ENCODE data around the gene NKX6-1.

NKX6-1 gene

DNA sequence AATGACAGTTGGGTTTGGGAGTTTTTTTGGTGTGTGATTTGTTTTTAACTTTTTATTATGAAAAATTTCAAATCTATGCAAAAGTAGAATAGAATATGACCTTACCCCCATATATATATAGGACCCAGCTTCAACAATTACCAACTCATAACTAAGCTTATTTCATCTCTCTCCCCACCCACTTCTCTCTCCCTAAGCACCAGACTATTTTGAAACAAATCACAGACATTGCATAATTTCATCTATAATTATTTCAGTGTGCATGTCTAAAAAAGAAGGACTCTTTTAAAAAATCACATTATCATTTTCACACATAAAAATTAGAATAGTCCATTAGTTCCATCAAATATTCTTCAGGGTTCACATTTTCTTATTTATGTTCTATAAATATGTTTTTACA lies 28.3 kb upstream of the NKX6-1 start:
- Histone ChIP-seq H2BK12ac (ENCODE audit: low read length) (no peak overlapping the region), H3K4ac (ENCODE audit: low read length) (no peak overlapping the region)
- no peak for DNase-seq (ENCODE audit: low spot score)

DNA sequence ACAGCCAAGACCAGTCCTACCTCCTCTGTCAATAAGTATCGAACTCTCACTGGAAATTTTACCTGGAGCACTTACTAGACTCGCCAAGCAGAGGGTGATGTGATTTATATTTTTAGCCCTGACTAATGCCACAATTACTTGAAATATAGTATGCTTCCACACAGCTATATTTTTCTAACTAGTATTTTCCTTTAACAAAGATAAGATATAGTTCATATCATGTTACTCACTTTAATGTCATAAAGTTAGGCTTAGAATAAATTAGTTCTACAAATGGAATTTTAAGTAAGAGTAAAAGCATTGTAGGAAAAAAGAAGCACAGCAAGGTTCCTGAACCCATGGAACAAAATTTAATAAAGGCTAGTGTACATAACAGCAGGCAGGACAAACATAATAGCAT lies 16.0 kb upstream of the NKX6-1 start:
- Histone ChIP-seq H2AK5ac (ENCODE audit: low read depth, low read length) (no peak overlapping the region), H3K4me1 (ENCODE audit: control insufficient read depth in 2 of 2, insufficient read depth in 1 of 2, low read depth in 1 of 2, low read length in 2 of 2) (no peaks in the 10 kb centered on the region), H3K23ac (ENCODE audit: low read depth, low read length, poor library complexity) (no peak overlapping the region), H3K36me3 (replicated peaks in 1 of 2; ENCODE audit: control insufficient read depth in 2 of 2, insufficient read depth in 2 of 2, low read length in 2 of 2) (no peaks in the 10 kb centered on the region), H3K27me3 (ENCODE audit: control insufficient read depth in 3 of 3, insufficient read depth in 3 of 3, low read depth in 1 of 3, low read length in 3 of 3) (peaks cover 0 to 24% (median 0%) of the 10 kb centered on the region in 3 experiments), H2AFZ (ENCODE audit: low read length) (no peak overlapping the region), H4K8ac (ENCODE audit: low read depth, low read length) (no peak overlapping the region), H3K4me2 (ENCODE audit: insufficient read depth, low read length, poor library complexity, severe bottlenecking) (no peak overlapping the region), H3K4ac (ENCODE audit: low read length) (no peak overlapping the region), H3K9ac (ENCODE audit: low read depth, low read length, poor library complexity) (no peak overlapping the region), H3K14ac (ENCODE audit: low read length) (no peak overlapping the region), H3K4me3 (ENCODE audit: low read length in 2 of 2) (no peak overlapping the region), H2BK12ac (ENCODE audit: low read length) (no peak overlapping the region), H3K9me3 (replicated peaks in 1 of 2; ENCODE audit: control insufficient read depth in 2 of 2, insufficient read depth in 1 of 2, low read depth in 1 of 2, low read length in 2 of 2) (peaks cover 0 to 1% of the 10 kb centered on the region in 2 donors), H4K91ac (ENCODE audit: low read depth, low read length, poor library complexity) (no peak overlapping the region), H2BK15ac (ENCODE audit: low read length) (no peak overlapping the region), H2BK5ac (ENCODE audit: low read length) (no peak overlapping the region), H2BK120ac (ENCODE audit: low read depth, low read length) (no peak overlapping the region), H3K27ac (replicated peaks; ENCODE audit: low read length) (no peak overlapping the region), H3K79me1 (ENCODE audit: low read depth, low read length) (no peaks in the 10 kb centered on the region), H3K18ac (ENCODE audit: low read length) (no peak overlapping the region)
- DNase-seq (ENCODE audit: low spot score) = no peak
- WGBS, 2 donors (ENCODE audit: extremely low coverage in 2 of 2, insufficient read length in 2 of 2, insufficient replicate concordance in 1 of 2) = no CpG with 5 or more reads among the region's 2 CpGs

More for the DNA sequence above, 28.3 kb upstream of the NKX6-1 start:
- Histone ChIP-seq H2BK5ac (ENCODE audit: low read length) (no peak overlapping the region), H3K9me3 (replicated peaks in 1 of 2; ENCODE audit: control insufficient read depth in 2 of 2, insufficient read depth in 1 of 2, low read depth in 1 of 2, low read length in 2 of 2) (no peaks in the 10 kb centered on the region), H3K27me3 (ENCODE audit: control insufficient read depth in 3 of 3, insufficient read depth in 3 of 3, low read depth in 1 of 3, low read length in 3 of 3) (peaks cover 0 to 7% (median 0%) of the 10 kb centered on the region in 3 experiments), H3K14ac (ENCODE audit: low read length) (no peak overlapping the region), H3K18ac (ENCODE audit: low read length) (no peak overlapping the region), H4K91ac (ENCODE audit: low read depth, low read length, poor library complexity) (no peak overlapping the region), H3K4me3 (ENCODE audit: low read length in 2 of 2) (no peak overlapping the region), H3K27ac (replicated peaks; ENCODE audit: low read length) (no peak overlapping the region), H2AFZ (ENCODE audit: low read length) (no peak overlapping the region), H3K9ac (ENCODE audit: low read depth, low read length, poor library complexity) (no peak overlapping the region), H2AK5ac (ENCODE audit: low read depth, low read length) (no peak overlapping the region), H4K8ac (ENCODE audit: low read depth, low read length) (no peak overlapping the region), H2BK15ac (ENCODE audit: low read length) (no peak overlapping the region), H3K4me2 (ENCODE audit: insufficient read depth, low read length, poor library complexity, severe bottlenecking) (no peak overlapping the region), H2BK120ac (ENCODE audit: low read depth, low read length) (no peak overlapping the region), H3K23ac (ENCODE audit: low read depth, low read length, poor library complexity) (no peak overlapping the region), H3K79me1 (ENCODE audit: low read depth, low read length) (no peaks in the 10 kb centered on the region), H3K36me3 (replicated peaks in 1 of 2; ENCODE audit: control insufficient read depth in 2 of 2, insufficient read depth in 2 of 2, low read length in 2 of 2) (no peaks in the 10 kb centered on the region), H3K4me1 (ENCODE audit: control insufficient read depth in 2 of 2, insufficient read depth in 1 of 2, low read depth in 1 of 2, low read length in 2 of 2) (no peaks in the 10 kb centered on the region)

DNA sequence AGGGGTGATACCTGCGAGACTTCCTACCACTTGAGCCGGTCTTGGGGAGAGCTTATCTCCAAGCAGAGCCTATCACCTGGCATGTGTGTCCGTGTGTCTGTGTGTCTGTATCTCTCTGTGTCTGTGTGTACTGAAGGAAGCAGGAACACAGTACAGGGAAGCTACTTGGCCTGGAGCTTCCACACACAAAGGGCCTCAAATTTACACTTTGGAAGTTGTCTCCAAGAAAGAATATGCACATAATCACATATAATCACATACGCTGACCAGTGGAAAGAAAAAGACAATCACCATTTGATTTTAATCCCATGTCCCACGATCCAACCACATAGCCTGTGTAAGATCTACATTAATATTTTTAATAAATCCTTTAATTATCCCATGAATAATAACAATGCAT lies 13.2 kb upstream of the NKX6-1 start:
- Histone ChIP-seq H2AK5ac (ENCODE audit: low read depth, low read length) (no peak overlapping the region), H2BK120ac (ENCODE audit: low read depth, low read length) (no peak overlapping the region), H3K27me3 (ENCODE audit: control insufficient read depth in 3 of 3, insufficient read depth in 3 of 3, low read depth in 1 of 3, low read length in 3 of 3) (peaks cover 0 to 22% (median 0%) of the 10 kb centered on the region in 3 experiments), H2BK12ac (ENCODE audit: low read length) (no peak overlapping the region), H3K4me2 (ENCODE audit: insufficient read depth, low read length, poor library complexity, severe bottlenecking) (no peak overlapping the region), H2AFZ (ENCODE audit: low read length) (no peak overlapping the region), H3K18ac (ENCODE audit: low read length) (no peak overlapping the region), H3K9ac (ENCODE audit: low read depth, low read length, poor library complexity) (no peak overlapping the region), H3K9me3 (replicated peaks in 1 of 2; ENCODE audit: control insufficient read depth in 2 of 2, insufficient read depth in 1 of 2, low read depth in 1 of 2, low read length in 2 of 2) (no peaks in the 10 kb centered on the region), H3K14ac (ENCODE audit: low read length) (no peak overlapping the region), H3K36me3 (replicated peaks in 1 of 2; ENCODE audit: control insufficient read depth in 2 of 2, insufficient read depth in 2 of 2, low read length in 2 of 2) (no peaks in the 10 kb centered on the region), H3K79me1 (ENCODE audit: low read depth, low read length) (no peaks in the 10 kb centered on the region), H3K4ac (ENCODE audit: low read length) (no peak overlapping the region), H3K27ac (replicated peaks; ENCODE audit: low read length) (no peak overlapping the region), H3K4me3 (ENCODE audit: low read length in 2 of 2) (no peak overlapping the region), H4K8ac (ENCODE audit: low read depth, low read length) (no peak overlapping the region), H2BK15ac (ENCODE audit: low read length) (no peak overlapping the region), H3K23ac (ENCODE audit: low read depth, low read length, poor library complexity) (no peak overlapping the region), H3K4me1 (ENCODE audit: control insufficient read depth in 2 of 2, insufficient read depth in 1 of 2, low read depth in 1 of 2, low read length in 2 of 2) (no peaks in the 10 kb centered on the region), H4K91ac (ENCODE audit: low read depth, low read length, poor library complexity) (no peak overlapping the region), H2BK5ac (ENCODE audit: low read length) (no peak overlapping the region)
- no peak for DNase-seq (ENCODE audit: low spot score)
- no CpG with 5 or more reads among the region's 5 CpGs for WGBS, 2 donors (ENCODE audit: extremely low coverage in 2 of 2, insufficient read length in 2 of 2, insufficient replicate concordance in 1 of 2)

DNA sequence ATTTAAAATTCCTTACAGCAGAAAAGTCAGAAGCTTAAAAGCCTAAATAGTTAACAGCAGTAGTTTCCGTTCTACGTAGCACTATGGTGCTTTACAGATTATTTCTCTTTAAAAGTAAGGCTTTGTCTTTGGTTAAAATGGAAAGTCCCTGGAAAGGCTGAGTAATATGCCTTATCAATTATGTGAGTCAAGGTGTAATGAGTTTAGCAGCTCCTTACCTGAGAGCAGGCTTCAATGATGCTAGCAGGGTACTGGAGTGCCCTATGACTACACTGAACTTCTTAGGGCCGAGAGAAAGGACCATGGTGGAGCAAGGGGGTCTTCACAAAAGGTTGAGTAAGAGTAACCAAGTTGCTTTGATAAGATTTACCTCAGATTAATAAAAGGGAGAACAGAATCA lies 12.6 kb upstream of the NKX6-1 start:
- Histone ChIP-seq H3K14ac (ENCODE audit: low read length) (no peak overlapping the region), H3K36me3 (replicated peaks in 1 of 2; ENCODE audit: control insufficient read depth in 2 of 2, insufficient read depth in 2 of 2, low read length in 2 of 2) (no peaks in the 10 kb centered on the region), H2BK120ac (ENCODE audit: low read depth, low read length) (no peak overlapping the region), H3K27ac (replicated peaks; ENCODE audit: low read length) (no peak overlapping the region), H3K4ac (ENCODE audit: low read length) (no peak overlapping the region), H4K91ac (ENCODE audit: low read depth, low read length, poor library complexity) (no peak overlapping the region), H3K4me3 (ENCODE audit: low read length in 2 of 2) (no peak overlapping the region), H3K4me1 (ENCODE audit: control insufficient read depth in 2 of 2, insufficient read depth in 1 of 2, low read depth in 1 of 2, low read length in 2 of 2) (no peaks in the 10 kb centered on the region), H3K4me2 (ENCODE audit: insufficient read depth, low read length, poor library complexity, severe bottlenecking) (no peak overlapping the region), H3K79me1 (ENCODE audit: low read depth, low read length) (no peaks in the 10 kb centered on the region), H4K8ac (ENCODE audit: low read depth, low read length) (no peak overlapping the region), H3K27me3 (ENCODE audit: control insufficient read depth in 3 of 3, insufficient read depth in 3 of 3, low read depth in 1 of 3, low read length in 3 of 3) (peaks cover 0 to 24% (median 0%) of the 10 kb centered on the region in 3 experiments), H3K9ac (ENCODE audit: low read depth, low read length, poor library complexity) (no peak overlapping the region), H2AFZ (ENCODE audit: low read length) (no peak overlapping the region), H2BK5ac (ENCODE audit: low read length) (no peak overlapping the region), H3K23ac (ENCODE audit: low read depth, low read length, poor library complexity) (no peak overlapping the region), H3K9me3 (replicated peaks in 1 of 2; ENCODE audit: control insufficient read depth in 2 of 2, insufficient read depth in 1 of 2, low read depth in 1 of 2, low read length in 2 of 2) (no peaks in the 10 kb centered on the region), H3K18ac (ENCODE audit: low read length) (no peak overlapping the region), H2AK5ac (ENCODE audit: low read depth, low read length) (no peak overlapping the region), H2BK15ac (ENCODE audit: low read length) (no peak overlapping the region), H2BK12ac (ENCODE audit: low read length) (no peak overlapping the region)
- WGBS, 2 donors (ENCODE audit: extremely low coverage in 2 of 2, insufficient read length in 2 of 2, insufficient replicate concordance in 1 of 2) = no CpG with 5 or more reads among the region's 3 CpGs
- DNase-seq (ENCODE audit: low spot score) = no peak

Data from neuronal stem cell (in vitro differentiated cells).